Activated CD8-positive, alpha-beta memory T cell treated with anti-CD3 and anti-CD28 coated beads, Interleukin-2, amount 50 U/mL, for 4 hours (primary cell): ENCODE data around the gene ZBTB22.
A peak's percentile ranks its signal among the peaks of the same experiment; 100 is the strongest.
"Not testable (repeated sequence)": the region's sequence is repeated elsewhere in the genome, so short reads cannot be mapped to it uniquely, and the experiment has no call there.

Experiments used
- DNase-seq: peaks from one replicate; pipeline ENCODE4 v3.0.0-alpha.2; 2020

The ZBTB22 gene

DNA sequence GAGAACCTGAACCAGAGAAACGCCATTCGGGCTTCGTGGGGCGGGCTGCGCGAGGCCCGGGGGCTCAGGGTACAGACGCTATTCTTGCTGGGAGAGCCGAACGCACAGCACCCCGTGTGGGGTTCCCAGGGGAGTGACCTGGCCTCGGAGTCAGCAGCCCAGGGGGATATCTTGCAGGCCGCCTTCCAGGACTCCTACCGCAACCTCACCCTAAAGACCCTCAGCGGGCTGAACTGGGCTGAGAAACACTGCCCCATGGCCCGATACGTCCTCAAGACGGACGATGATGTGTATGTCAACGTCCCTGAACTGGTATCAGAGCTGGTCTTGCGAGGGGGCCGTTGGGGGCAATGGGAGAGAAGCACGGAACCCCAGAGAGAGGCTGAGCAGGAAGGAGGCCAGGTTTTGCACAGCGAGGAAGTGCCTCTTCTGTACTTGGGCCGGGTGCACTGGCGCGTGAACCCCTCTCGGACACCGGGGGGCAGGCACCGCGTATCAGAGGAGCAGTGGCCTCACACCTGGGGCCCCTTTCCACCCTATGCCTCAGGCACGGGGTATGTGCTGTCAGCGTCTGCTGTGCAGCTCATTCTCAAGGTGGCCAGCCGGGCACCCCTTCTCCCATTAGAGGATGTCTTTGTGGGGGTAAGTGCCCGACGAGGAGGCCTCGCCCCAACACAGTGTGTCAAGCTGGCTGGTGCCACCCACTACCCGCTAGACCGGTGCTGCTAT is 39.7 kb downstream of the ZBTB22 start:
- no peak for DNase-seq

DNA sequence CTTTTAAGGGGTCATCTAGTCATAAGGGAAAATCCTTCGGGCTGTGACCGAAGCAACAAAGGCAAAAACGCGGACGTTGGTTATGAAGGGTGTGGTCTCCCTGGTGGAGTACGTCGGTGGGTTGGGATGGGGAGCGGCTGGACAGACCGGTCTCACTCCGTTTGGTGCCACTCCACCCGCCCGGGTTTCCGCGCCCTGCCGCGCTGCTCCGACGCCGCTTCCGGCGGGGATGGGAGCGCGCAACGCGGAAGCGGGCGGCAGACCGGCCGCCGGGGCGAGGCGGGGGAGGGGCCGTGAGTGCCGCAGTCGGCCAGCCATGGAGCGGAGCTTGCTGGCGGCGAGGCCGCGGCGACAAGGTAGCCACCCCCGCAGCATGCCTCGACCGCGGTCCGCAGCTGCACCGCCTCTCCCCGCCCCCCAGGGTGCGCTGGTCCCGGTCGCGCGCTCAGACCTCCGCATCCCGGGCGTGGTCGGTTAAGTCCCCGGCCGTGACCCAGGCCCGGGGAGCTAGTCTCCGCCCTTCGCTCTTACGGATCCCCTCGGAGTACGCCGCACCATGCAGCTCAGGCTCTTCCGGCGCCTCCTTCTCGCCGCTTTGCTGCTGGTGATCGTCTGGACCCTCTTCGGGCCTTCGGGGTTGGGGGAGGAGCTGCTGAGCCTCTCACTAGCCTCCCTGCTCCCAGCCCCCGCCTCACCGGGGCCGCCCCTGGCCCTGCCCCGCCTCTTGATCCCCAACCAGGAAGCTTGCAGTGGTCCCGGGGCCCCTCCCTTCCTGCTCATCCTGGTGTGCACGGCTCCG is 40.5 kb downstream of the ZBTB22 start, which contains the start of gene B3GALT4:
B3GALT4 (plus strand) TSS at position 260 of the 799 bp plus-strand sequence; CDS start at position 557, 297 bp downstream.
- peak; percentile 67 for DNase-seq

DNA sequence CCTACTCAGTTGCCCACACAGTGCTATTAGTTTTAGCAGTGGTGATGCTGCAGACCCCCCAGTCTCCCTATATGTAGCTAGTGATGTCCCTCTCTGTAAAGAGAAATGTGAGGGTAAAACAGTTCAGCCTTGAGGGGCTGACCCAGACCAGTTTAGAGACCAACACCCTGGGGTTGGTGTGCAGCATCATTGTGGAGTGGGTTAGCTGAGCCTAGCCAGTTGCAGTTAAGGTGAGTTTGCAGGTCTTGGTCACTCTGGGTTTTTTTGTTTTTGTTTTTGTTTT is 41.0 kb downstream of the ZBTB22 start:
- no peak for DNase-seq

DNA sequence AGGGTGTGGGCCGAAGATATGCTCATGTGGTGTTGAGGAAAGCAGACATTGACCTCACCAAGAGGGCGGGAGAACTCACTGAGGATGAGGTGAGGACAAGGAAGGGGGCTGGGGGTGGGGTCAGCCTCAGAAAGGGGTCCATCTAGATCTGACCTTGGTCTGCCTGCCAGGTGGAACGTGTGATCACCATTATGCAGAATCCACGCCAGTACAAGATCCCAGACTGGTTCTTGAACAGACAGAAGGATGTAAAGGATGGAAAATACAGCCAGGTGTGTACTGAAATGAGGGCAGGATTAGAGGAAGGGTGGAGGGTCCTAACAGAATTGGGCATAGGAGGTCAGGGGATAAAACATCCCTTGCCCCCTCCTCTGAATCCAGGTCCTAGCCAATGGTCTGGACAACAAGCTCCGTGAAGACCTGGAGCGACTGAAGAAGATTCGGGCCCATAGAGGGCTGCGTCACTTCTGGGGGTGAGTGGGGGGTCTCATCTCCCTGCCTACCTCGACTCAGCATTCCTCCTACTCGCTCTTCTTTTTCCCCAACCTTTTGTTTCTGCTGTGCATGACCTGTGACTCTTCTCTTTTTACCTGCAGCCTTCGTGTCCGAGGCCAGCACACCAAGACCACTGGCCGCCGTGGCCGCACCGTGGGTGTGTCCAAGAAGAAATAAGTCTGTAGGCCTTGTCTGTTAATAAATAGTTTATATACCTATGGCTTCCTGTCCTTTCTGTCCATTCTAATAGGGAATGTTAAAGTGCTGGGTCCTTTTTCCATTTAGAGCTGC is 41.6 kb downstream of the ZBTB22 start:
- not testable (repeated sequence) for DNase-seq

DNA sequence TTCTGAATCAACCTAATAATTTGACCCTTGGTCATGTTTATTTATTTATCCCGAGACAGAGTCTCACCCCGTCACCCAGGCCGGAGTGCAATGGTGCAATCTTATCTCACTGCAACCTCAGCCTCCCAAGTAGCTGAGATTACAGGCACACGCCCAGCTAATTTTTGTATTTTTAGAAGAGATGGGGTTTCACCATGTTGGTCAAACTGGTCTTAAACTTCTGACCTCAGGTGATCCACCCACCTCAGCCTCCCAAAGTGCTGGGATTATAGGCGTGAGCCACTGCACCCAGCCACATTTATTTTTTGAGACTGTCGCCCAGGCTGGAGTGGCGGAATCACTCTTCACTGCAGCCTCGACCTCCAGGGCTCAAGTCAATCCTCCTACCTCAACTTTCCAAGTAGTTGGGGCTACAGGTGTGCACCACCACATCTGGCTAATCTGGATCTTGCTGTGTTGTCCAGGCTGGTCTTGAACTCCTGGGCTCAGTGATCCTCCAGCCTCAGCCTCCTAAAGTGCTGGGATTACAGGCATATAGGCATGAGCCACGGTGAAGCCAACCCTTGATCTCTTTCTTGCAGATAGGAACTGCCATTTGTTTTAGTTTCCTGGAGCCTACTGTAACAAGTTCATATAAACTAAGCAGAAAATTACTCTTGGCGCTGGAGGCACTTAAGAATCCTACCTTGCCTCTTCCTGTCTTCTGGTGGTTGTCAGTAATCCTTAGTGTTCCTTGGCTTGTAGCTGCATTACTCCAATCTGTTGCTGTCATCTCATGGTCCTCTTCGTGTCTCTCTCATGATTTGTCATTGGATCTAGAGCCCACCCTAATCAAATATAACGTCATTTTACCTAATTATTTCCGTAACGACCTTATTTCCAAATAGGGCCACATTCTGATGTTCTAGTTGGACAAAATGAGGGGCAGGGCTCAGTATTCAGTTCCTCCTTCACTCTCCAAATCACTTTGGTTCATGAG is 43.3 kb downstream of the ZBTB22 start:
- DNase-seq: no peak

DNA sequence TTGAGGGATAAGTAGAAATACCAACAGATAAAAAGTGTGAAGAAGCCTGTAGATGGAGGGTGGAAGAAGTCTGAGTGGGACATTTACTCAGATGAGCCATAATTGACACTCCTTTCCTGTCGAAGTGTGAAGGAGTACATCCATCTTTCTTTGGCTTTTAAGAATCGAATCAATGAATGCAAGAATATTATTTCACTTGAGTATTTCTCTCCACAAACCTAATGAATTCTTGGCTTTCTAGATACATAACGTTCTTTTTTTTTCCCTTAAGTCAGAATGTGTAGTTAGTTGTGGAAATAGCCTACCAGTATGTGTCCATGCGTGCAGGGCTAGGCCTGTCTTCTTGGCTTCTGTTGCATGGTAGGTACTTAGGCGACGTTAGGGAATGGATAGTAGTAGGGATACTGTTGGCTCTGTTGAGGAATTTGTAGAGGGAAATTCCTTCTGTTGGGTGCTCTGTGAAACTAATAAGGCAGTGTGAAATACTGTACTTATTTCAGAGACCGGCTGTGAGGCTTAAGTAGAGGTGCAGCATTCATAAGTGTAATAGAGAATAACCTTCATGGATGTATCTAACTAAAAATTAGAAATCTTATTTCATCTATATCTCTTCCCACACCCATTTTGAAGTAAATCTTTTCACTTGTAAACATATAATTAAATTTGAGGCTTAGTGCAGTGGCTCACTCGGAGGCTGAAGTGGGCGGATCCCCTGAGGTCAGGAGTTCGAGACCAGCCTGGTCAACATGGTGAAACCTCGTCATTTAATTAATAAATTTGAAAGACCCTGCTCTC is 44.2 kb downstream of the ZBTB22 start:
- no peak for DNase-seq

DNA sequence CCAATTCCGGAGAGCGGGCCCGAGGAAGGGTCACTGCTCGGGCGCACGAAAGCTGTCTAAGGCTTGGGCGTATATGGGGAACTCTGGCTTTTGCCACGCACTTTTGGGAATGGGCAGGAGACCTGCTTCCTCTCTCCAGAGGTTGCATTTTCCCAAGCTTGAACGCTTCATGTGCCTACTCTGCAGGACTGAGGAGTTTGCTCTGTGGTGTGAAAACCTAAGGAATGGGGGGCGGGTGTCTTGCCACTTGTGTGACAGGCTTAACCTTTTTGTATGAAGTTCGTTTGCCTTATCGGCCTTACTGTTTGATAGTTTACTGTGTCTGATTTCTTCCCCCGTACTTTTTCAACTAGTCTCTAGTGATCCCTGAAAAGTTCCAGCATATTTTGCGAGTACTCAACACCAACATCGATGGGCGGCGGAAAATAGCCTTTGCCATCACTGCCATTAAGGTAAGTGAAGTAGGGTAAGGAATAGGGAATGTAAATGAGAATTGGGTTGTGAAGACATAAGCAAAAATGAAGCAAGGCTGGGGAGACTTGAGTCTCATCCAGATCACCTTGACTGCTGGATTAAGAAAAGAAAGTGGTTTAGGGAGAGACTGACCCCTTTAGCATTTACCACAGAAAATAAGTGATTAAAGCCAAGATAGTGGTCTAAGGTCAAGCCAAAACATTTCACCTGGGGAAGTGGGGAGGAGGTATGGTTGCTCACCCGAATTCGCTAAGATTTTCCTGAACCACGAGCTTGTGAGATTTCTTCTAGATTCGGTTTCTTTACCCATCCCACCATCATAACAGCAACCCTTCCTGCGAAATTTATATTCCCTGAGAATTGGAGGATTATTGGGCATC is 45.0 kb downstream of the ZBTB22 start:
- DNase-seq: no peak

DNA sequence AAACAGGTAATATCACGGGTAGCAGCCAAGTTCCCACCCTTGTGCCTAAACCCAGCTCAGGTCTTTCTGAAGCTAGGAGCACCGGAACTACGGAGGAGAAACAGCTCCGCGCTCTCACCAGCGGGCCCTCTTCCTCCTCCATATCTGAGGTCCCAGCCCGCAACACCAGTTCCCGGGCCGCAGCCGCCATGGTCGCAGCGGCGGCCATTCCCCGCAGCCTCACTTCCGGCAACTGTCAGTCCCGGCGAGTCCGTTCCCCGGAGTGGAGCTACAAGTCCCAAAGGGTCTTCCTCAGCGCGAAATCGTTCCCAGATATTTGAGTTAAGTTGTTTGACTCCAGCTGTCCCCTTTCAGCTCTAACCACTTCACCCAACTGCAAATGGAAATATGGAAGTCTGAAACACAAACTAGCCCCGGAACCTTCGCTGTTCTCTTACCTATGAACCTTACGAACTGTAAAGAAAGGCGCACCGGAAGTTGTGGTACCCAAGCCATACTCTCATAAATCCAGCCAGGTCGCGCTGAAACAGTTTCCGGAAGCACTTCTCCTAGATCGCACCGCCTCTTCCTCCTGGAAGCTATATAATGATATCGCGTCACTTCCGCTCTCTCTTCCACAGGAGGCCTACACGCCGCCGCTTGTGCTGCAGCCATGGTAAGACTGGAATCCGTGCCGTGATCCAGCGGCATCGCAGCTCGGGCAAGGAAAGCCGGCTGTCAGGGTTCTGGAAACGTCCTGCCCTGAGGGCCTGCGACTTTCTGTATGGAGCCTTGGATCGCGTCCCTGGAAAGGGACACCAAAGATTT is 45.9 kb downstream of the ZBTB22 start, which contains the start of the genes RPS18 and VPS52:
RPS18 (plus strand) TSS at position 608 of the 807 bp plus-strand sequence; CDS start at position 653, 45 bp downstream.
VPS52 (minus strand) TSS at position 409 of the 807 bp plus-strand sequence; CDS start at position 208, 201 bp downstream.
- DNase-seq: peak; percentile 87

DNA sequence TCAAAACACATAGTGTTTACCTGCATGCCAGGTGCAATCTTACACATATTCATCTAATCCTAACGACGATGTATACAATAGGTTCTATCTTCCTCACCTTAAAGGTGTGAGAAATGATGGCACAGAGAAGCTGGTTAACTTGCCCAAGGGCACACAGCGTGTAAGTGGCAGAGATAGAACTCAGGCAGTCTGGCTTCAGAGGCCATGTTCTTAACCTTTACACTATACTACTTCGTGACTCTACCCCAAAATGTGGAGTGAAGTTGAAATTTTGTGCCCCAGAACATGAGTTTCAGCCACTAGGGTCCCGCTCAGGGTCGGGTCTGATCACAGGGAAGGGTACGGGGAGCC is 46.5 kb downstream of the ZBTB22 start:
- no peak for DNase-seq
